Urinary bladder (tissue), 4 donors: ENCODE data around the gene PNPLA7. TPM values are rescaled to one million over a fixed set of nuclear protein-coding genes. Genes with fewer than 3 reads are reported as not detected.
"Not testable (repeated sequence)": the region's sequence is repeated elsewhere in the genome, so short reads cannot be mapped to it uniquely, and the experiment has no call there.

Source experiments
- DNase-seq: peaks from one replicate; pipeline ENCODE4 v3.0.0-alpha.2; 2015; ENCODE audit errors: extremely low spot score
- H3K27ac ChIP-seq: one replicate; pipeline ENCODE4 v1.5.1; 2013; ENCODE audit warnings: low read depth, mild to moderate bottlenecking, moderate library complexity
- H3K36me3 ChIP-seq: one replicate; pipeline ENCODE4 v1.6.1; 2013; ENCODE audit warnings: mild to moderate bottlenecking, moderate library complexity; ENCODE audit not compliant: insufficient read depth
- H3K4me1 ChIP-seq: one replicate; pipeline ENCODE4 v1.6.1; 2013; ENCODE audit warnings: mild to moderate bottlenecking, moderate library complexity; ENCODE audit not compliant: insufficient read depth
- H3K4me3 ChIP-seq: one replicate; pipeline ENCODE4 v1.5.1; 2013; ENCODE audit warnings: low read depth, low read length
- WGBS: extraction: QIAGEN DNeasy Blood & Tissue Kit; methylation state at CpG from one replicate; pipeline ENCODE4 v1.1.7; 2013; 5-methylcytosine and 5-hydroxymethylcytosine counted together
- polyA plus RNA-seq: library from polyadenylated mRNA; stranded (reverse); fragments of 200-250 nt; gene quantifications from one replicate; pipeline ENCODE4 v1.2.3, GENCODE V29; 2013
- total RNA-seq: library from RNA; depleted of rRNA; stranded (reverse); fragments of >200 nt; gene quantifications from one replicate; pipeline ENCODE4 v1.2.3, GENCODE V29; 2014
- donor health status: healthy with polysubstance abuse.
- donor health status: healthy.

Gene PNPLA7
- total RNA-seq (1.1 TPM), polyA plus RNA-seq (6.4 TPM)

DNA sequence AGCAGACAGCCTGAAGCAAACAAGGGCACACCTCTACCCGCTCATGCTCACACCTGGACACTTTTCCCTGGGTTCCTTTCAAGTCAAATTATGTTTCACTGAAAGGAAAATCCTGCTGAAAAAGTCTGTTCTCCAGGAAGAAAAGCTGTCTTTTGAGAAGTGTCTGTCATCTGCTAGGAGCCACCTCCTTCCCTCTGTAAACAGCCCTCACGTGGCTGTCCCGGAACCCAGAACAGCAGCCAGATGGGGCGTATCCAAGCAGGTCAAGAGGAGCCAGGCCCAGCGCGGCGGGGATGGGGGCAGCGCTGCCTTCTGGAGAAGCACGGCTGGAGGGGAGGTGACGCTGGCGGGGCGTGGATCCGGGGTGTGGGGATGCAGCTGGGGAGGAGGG lies at the start of gene PNPLA7:
Gene PNPLA7, minus strand, starts transcription at position 172 of the 391 bp plus-strand sequence. CDS start 205 bp downstream, outside the sequence.
- DNase-seq, result peak; percentile 66
- WGBS, result 6% methylated on average over 13 of the region's 13 CpGs
- Histone ChIP-seq H3K4me1 (no peaks in the 10 kb centered on the region), H3K27ac (peak within 1 kb of the TSS; percentile 90), H3K4me3 (peak within 1 kb of the TSS; percentile 76), H3K36me3 (no peaks in the 10 kb centered on the region)

DNA sequence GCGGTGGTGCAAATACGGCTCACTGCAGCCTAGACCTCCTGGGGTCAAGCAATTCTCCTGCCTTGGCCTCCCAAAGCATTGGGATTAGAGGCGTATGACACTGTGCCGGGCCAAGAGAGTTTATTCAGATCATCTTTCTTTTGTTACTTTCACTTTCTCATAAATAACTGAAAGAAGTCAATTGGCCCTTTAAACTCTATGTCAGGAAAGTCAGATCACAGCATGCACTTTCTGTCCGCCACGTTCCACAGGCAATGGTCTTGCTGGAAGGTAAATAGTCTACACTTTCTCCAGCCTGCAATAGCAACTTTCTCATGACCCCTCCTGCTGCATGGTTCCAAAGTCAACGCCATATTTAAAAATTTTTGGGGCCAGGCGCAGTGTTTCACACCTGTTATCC lies 48.7 kb upstream of the PNPLA7 start:
- H3K27ac ChIP-seq, result no peak overlapping the region
- no peaks in the 10 kb centered on the region for H3K4me1 ChIP-seq
- DNase-seq, result no peak
- no peaks in the 10 kb centered on the region for H3K36me3 ChIP-seq
- no peak overlapping the region for H3K4me3 ChIP-seq
- 75% methylated on average over 8 of the region's 8 CpGs for WGBS

DNA sequence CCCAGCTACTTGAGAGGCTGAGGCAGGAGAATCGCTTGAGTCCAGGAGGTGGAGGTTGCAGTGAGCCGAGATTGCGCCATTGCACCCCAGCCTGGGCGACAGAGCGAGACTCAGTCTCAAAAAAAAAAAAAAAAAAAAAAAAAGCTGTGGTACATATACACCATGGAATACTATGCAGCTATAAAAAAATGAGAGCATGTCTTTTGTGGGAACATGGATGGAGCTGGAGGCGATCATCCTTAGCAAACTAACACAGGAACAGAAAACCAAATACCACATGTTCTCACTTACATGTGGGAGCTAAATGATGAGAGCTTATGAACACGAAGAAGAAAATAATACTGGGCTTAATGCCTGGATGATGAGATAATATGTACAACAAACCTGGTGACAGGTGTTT lies 46.4 kb upstream of the PNPLA7 start:
- not testable (repeated sequence) for H3K36me3 ChIP-seq, DNase-seq
- 93% methylated on average over 7 of the region's 7 CpGs for WGBS

DNA sequence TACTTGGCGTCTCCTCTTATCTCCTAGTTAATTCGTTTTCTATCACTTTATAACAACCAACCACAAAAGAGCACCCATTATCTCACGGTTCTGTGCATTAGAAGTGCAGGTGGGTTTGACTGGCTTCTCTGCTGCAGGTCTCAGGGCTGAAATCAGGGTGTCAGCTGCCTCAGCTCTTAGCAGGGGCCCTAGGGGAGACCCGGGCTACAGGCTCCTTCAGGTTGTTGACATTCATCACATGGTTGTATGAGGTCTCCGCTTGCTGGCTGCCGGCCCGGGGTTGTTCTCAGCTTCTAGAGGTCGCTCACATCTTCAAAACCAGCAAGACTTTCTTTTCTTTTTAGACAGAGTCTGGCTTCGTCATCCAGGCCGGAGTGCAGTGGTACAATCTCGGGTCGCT lies 43.0 kb upstream of the PNPLA7 start:
- no peaks in the 10 kb centered on the region for H3K4me1 ChIP-seq
- WGBS, result 81% methylated on average over 12 of the region's 12 CpGs
- H3K36me3 ChIP-seq, result no peaks in the 10 kb centered on the region
- H3K4me3 ChIP-seq, result no peak overlapping the region
- DNase-seq, result no peak
- no peak overlapping the region for H3K27ac ChIP-seq

More for the DNA sequence above, 46.4 kb upstream of the PNPLA7 start:
- not testable (repeated sequence) for H3K27ac ChIP-seq, H3K4me1 ChIP-seq, H3K4me3 ChIP-seq

DNA sequence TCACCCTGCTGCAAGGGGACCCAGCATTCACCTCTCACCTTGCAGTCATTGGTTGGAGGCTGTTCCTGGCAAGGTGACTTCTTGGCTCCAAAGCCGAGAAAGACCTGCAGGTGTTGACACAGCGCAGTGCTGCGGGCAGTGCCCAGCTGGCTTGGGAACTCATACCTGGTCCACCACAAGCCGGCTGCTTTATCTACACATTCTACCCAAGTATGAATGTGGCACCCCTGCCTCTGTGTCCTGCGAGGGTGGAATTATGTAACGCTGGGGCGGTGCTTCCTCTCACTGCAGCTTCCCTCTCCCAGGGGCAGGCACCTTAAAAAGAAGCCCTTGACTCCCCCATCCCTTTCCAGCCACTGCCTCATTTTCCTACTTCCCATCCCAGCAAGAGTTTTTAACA lies 42.6 kb upstream of the PNPLA7 start:
- 91% methylated on average over 7 of the region's 7 CpGs for WGBS
- no peak overlapping the region for H3K4me3 ChIP-seq
- no peaks in the 10 kb centered on the region for H3K36me3 ChIP-seq
- H3K27ac ChIP-seq, result no peak overlapping the region
- no peaks in the 10 kb centered on the region for H3K4me1 ChIP-seq
- DNase-seq, result no peak

DNA sequence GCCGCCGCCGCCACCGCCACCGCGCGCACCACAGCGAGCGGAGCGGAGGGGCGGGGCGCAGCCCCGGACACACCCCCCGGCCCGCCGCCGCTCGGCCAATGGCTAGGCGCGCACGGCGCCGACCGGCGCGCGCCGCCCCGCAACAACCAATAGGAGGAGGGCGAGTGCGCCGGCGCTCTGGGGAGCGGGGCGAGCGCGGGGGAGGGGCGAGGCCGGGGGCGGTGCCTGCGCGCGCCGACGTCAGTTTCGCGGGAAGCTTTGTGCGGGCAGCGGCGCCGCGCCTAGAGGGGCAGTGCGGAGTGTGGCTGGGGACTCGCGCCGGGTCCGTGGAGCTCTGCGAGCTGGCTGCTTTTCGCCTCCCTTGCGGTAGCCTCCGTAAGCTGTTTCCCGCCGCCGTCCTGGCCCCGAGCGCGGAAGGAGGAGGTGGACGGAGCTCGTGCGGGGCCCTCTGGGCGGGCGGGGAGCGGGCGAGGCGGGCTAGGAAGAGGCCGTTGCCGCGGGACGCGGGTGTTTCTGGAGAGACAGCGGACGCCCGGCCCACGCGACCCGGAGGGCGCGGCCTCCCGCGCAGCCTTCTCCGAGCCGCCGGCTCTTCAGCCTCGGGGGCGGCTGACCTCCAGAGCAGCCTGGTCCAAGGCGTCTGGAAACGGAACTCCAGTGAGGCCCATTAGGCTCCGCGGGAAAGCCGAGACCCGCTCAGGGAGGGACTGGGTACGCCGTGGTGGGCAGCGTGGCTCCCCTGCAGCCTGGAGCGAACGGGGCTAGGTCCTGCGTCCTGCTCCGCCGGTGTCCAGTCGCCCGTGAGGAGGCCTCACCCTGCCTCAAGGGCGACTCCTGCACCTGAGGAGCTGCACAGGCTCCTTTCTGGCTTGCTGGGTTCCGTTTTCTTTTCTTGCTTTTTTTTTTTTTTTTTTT lies 40.5 kb upstream of the PNPLA7 start, which contains the start of gene ZMYND19:
Gene ZMYND19, minus strand, starts transcription at position 44 of the 915 bp plus-strand sequence. CDS start 249 bp downstream, outside the sequence.
- DNase-seq, result peak; percentile 46
- Histone ChIP-seq H3K27ac (no peak within 1 kb of the TSS), H3K4me3 (peak within 1 kb of the TSS; percentile 90), H3K4me1 (no peaks in the 10 kb centered on the region), H3K36me3 (peaks cover 2% of the 10 kb centered on the region)
- WGBS, result under 1% methylated on average over 113 of the region's 113 CpGs

DNA sequence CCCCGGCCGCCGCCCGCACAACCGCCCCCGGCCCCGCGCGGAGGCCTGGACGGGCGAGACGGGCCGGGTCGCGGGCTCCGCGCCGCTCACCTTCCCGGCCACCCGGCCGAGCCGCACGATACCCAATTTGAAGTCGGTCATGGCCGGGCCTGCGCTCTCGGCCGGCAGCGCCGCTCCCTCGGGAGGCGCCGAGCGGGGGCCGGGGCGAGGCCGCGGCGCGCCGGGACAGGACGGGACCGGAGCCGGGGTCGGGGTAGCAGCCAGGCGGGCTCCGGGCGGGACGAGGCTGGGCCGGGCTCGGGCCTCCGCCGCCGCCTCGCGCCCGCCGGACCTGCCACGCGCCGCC lies 39.9 kb upstream of the PNPLA7 start:
- Histone ChIP-seq H3K27ac (no peak overlapping the region), H3K4me3 (peak overlapping the region; percentile 90), H3K4me1 (no peaks in the 10 kb centered on the region), H3K36me3 (peaks cover 2% of the 10 kb centered on the region)
- WGBS, result under 1% methylated on average over 61 of the region's 61 CpGs
- no peak for DNase-seq

DNA sequence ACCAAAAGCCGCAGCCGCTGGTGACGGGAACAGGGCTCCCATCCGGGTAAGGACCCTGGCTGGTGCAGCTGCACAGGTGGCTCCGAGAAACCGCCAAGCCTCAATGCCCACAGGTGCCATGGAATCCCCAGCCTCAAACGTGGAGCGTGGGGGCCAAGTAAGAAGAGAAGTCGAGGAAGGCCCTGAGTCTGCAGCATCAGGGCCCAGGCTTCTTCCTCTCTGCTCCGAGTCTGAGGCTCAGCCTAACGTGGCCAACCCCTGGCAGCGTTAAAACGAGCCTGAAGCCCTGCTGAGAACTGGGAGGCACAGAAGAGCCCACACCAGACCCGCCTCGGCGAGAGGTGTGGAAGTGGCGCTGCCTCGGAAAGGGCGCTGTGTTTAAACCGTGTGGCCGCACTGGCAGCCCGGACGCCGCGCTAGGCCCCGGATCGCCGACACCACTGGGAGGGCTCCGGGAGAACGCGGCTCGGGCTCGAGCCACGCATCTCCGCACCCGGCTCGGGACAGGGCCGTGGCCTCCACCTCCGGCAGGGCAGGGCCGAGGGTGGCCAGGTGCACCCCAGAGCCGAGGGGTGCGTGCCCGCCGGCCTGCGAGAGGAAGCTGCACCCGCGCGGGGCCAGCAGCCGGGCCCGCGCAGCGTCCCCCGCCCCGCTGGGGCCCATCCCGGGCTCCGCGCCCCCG lies 39.4 kb upstream of the PNPLA7 start:
- no peak overlapping the region for H3K27ac ChIP-seq
- WGBS, result 7% methylated on average over 58 of the region's 58 CpGs
- H3K36me3 ChIP-seq, result peaks cover 2% of the 10 kb centered on the region
- no peak for DNase-seq
- H3K4me1 ChIP-seq, result no peaks in the 10 kb centered on the region
- H3K4me3 ChIP-seq, result peak overlapping the region; percentile 90

DNA sequence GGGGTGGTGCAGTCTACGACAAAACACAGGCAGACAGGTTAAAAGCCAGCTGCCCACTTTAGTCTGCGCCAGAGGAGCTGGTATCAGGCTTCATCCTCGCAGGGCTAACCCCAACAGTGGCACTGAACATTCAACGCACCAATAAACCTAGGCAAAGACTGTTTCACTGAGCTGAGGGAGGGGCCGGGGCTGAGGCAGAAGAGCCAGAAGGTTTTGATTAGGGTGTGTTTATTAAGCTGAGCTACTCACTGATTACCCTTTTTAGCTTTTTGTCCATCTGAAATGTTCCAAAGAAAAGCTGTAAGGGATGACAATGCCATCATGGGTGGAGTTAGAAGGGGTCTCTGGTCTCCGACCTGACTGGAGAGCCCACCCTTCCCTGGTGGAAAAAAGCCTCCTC lies 38.7 kb upstream of the PNPLA7 start:
- Histone ChIP-seq H3K27ac (no peak overlapping the region), H3K4me1 (no peaks in the 10 kb centered on the region), H3K4me3 (no peak overlapping the region), H3K36me3 (peaks cover 2% of the 10 kb centered on the region)
- WGBS, result 71% methylated on average over 6 of the region's 6 CpGs
- no peak for DNase-seq

DNA sequence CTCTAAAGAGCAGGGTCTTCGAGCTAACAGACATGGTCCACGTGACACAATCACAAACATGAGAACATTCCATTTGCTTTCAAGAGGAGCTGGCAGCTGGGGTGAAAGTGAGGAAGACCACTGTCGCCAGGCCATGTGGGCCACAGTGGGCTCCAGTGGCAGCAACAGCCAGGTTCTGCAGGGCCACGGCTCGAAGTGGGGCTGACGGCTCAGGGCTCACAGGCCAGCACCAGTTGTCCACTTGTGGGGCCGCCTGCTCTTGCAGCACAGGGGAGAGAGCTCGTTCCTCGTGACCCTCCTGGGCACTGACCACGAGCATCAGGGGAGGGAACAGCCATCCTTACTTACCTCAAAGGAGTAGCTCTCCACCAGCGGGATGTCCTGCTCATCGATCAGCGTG lies 38.1 kb upstream of the PNPLA7 start:
- no peak for DNase-seq
- no peak overlapping the region for H3K4me3 ChIP-seq
- no peaks in the 10 kb centered on the region for H3K4me1 ChIP-seq
- WGBS, result 88% methylated on average over 13 of the region's 13 CpGs
- no peak overlapping the region for H3K27ac ChIP-seq
- peaks cover 2% of the 10 kb centered on the region for H3K36me3 ChIP-seq

DNA sequence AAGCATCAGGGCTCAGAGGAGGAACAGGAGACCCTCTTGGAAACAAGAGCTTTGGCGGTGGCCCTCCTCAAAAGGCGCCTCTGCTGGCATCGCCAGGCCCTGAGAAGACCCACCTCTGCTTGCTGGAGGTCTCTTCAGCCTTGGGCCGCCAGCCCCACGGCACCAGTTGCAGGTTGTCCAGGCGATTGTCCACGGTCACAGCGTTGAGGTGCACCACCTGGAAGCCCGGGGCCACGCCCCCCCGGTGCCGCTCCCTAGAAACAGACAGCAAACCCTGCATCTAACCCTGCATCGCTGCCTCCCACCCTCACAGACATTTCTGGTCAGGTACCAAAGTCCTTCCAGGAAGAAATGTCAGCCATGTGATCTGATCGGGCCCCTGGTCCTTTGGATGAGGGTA lies 36.7 kb upstream of the PNPLA7 start:
- Histone ChIP-seq H3K27ac (no peak overlapping the region), H3K36me3 (peaks cover 2% of the 10 kb centered on the region), H3K4me1 (no peaks in the 10 kb centered on the region), H3K4me3 (no peak overlapping the region)
- WGBS, result 94% methylated on average over 14 of the region's 14 CpGs
- DNase-seq, result no peak

DNA sequence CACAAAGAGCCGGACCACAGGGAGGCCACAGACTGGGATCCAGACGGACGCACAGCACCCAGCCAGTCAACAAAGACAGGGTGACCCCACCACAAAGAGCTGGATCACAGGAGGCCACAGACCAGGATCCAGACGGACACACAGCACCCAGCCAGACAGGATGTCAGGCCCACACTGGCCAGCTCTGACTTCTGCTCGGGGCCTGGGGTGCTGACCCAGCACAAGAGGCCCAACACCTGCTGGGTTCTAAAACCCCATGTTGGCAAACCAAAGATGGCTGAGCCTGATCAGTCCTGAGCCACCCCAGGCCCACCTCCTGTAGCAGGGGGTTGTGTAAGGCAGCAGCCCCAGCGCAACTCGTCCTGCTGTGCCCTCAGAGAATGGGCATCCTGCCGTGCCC lies 33.8 kb upstream of the PNPLA7 start:
- peaks cover 2% of the 10 kb centered on the region for H3K36me3 ChIP-seq
- 82% methylated on average over 8 of the region's 8 CpGs for WGBS
- H3K4me1 ChIP-seq, result no peaks in the 10 kb centered on the region
- no peak overlapping the region for H3K4me3 ChIP-seq
- DNase-seq, result no peak
- no peak overlapping the region for H3K27ac ChIP-seq

DNA sequence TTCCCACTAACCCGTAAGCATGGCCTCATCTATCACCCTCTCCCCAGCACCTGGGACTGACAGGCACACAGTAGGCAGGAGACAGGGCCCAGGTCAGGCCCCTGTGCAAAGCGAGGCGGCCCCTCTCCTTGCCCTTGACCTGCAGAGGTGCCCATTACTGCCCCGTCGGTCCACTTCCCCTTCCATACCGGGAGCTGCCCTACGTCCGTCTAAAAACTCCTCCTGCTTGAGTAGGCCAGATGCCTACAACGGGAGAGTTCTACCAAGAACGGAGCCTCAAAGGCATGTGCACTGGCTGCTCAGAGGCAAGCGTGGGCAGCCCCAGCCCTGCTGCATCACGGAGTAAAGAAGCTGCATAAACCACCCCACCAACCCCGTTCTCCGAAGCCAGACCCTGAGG lies 33.1 kb upstream of the PNPLA7 start:
- no peaks in the 10 kb centered on the region for H3K4me1 ChIP-seq
- H3K36me3 ChIP-seq, result peaks cover 2% of the 10 kb centered on the region
- DNase-seq, result no peak
- WGBS, result 84% methylated on average over 14 of the region's 14 CpGs
- no peak overlapping the region for H3K27ac ChIP-seq
- H3K4me3 ChIP-seq, result no peak overlapping the region

DNA sequence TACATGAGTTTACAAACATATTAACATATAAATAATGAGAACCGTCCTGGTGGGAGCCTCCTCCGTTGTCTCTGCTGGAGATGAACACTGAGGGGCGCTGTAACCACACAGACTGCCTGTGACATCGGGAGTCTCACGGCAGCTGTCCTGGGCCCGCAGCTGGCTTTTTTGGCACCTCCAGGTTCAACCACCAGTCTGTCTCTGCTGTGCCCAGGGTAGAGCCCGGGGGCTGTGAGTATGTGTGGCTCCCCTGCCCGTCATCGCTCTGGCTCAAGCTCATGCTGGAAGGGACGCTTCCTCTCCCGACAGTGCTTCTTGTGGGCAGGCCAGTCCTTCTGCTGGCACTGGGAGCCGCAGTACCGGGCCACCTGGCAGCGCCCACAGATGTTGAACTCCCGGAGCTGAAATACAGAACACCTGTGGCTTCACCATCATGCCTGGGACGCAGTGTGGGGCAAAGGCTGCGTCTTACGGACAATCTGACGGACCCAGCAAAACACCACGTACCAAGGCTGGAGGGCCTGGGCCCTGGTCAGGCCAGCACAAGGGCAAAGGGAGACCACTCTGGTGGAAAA lies 32.2 kb upstream of the PNPLA7 start:
- 81% methylated on average over 20 of the region's 20 CpGs for WGBS
- no peak for DNase-seq
- Histone ChIP-seq H3K27ac (no peak overlapping the region), H3K36me3 (peaks cover 2% of the 10 kb centered on the region), H3K4me3 (no peak overlapping the region), H3K4me1 (no peaks in the 10 kb centered on the region)
